HepG2 (cell line): ENCODE results near the gene KIF3A. TPM values are rescaled to one million over a fixed set of nuclear protein-coding genes. Genes with fewer than 3 reads are reported as not detected.
A peak's percentile ranks its signal among the peaks of the same experiment; 100 is the strongest.

Experiments used
- AFF4 ChIP-seq: sonication (generic); formaldehyde crosslinking; IDR thresholded peaks from 2 replicates; pipeline ENCODE4 v1.4.0; 2020; ENCODE audit warnings: missing genetic modification reagents
- ATF3 ChIP-seq: sonication (generic); formaldehyde crosslinking; IDR thresholded peaks from 2 replicates; pipeline ENCODE4 v1.4.0; 2020; ENCODE audit warnings: missing genetic modification reagents
- HDAC1 ChIP-seq: sonication (generic); formaldehyde crosslinking; IDR thresholded peaks from 2 replicates; pipeline ENCODE4 v1.5.1; 2020; ENCODE audit warnings: mild to moderate bottlenecking, missing genetic modification reagents
- JUNB ChIP-seq: sonication (generic); formaldehyde crosslinking; IDR thresholded peaks from 2 replicates; pipeline ENCODE4 v1.8.0; 2022; ENCODE audit warnings: missing genetic modification reagents, mild to moderate bottlenecking, borderline replicate concordance
- KMT2B ChIP-seq: IDR thresholded peaks from 2 replicates; pipeline ENCODE4 v1.6.1; 2016; ENCODE audit warnings: missing genetic modification reagents, missing compliant biosample characterization
- MXI1 ChIP-seq: IDR thresholded peaks from 3 replicates; pipeline ENCODE4 v1.6.1; 2012; ENCODE audit warnings: low read depth, low read length, inconsistent platforms, borderline replicate concordance
- NCOA2 ChIP-seq: sonication (generic); formaldehyde crosslinking; IDR thresholded peaks from 2 replicates; pipeline ENCODE4 v1.8.0; 2022; ENCODE audit warnings: inconsistent platforms
- PBX2 ChIP-seq: IDR thresholded peaks from 2 replicates; pipeline ENCODE4 v1.6.1; 2016; ENCODE audit warnings: control low read depth
- SMARCE1 ChIP-seq: fragments of 450-650 bp; IDR thresholded peaks from 2 replicates; pipeline ENCODE4 v1.6.1; 2017; ENCODE audit warnings: borderline replicate concordance
- SMYD3 ChIP-seq: sonication (generic); formaldehyde crosslinking; IDR thresholded peaks from 2 replicates; pipeline ENCODE4 v1.8.1; 2023; ENCODE audit warnings: mild to moderate bottlenecking, missing genetic modification reagents
- SRSF9 ChIP-seq: fragments of 200-400 bp; formaldehyde crosslinking; IDR thresholded peaks from 2 replicates; pipeline ENCODE4 v1.6.1; 2018; ENCODE audit warnings: borderline replicate concordance, mild to moderate bottlenecking, low read depth, low read length; ENCODE audit not compliant: insufficient read depth, poor library complexity, severe bottlenecking
- ZBTB44 ChIP-seq: sonication (generic); formaldehyde crosslinking; IDR thresholded peaks from 2 replicates; pipeline ENCODE4 v1.4.0; 2020; ENCODE audit warnings: missing genetic modification reagents
- ZC3H13 ChIP-seq: sonication (generic); formaldehyde crosslinking; IDR thresholded peaks from 2 replicates; pipeline ENCODE4 v1.8.1; 2023; ENCODE audit warnings: mild to moderate bottlenecking, missing genetic modification reagents, moderate library complexity
- ZNF530 ChIP-seq: sonication (generic); formaldehyde crosslinking; IDR thresholded peaks from 2 replicates; pipeline ENCODE4 v1.5.0; 2020; ENCODE audit warnings: low read depth, mild to moderate bottlenecking, missing genetic modification reagents
- ZNF646 ChIP-seq: sonication (generic); formaldehyde crosslinking; IDR thresholded peaks from 2 replicates; pipeline ENCODE4 v1.9.0; 2021; ENCODE audit warnings: mild to moderate bottlenecking, missing genetic modification reagents
- polyA plus RNA-seq, 8 experiments: library from polyadenylated mRNA; depleted of rRNA in 3 of 8; stranded (reverse) in 7 of 8; unstranded in 1 of 8; fragments of >200 nt; fragmentation: Illumina TruSeq in 4 of 8; extraction: Trizol in 4 of 8; gene quantifications; 2 replicates each; pipeline versions ENCODE4 v1.2.1 to v1.2.3, GENCODE V29; 2011 to 2016; ENCODE audit warnings: low read depth in 4 of 8, missing spikeins in 1 of 8, mixed read lengths in 1 of 8; ENCODE audit not compliant: insufficient read depth in 1 of 8
- total RNA-seq, 5 experiments: library from RNA; depleted of rRNA; stranded (reverse); fragments of >200 nt; fragmentation: Illumina TruSeq; extraction: Trizol; gene quantifications; 2 replicates each; pipeline ENCODE4 v1.2.3, GENCODE V29; 2016; ENCODE audit warnings: low read depth in 1 of 5

Gene KIF3A
- total and polyA plus RNA-seq, 2 of the 13 experiments (the other 11 are each of a cell fraction or from before 2014, with no cell fraction given) = 2.3 to 8.4 TPM

- TF ChIP-seq ZNF646 (CRISPR knock-in tag) (no peak), SMYD3 (CRISPR knock-in tag) (no peak), ZC3H13 (no peak), MXI1 (peak; percentile 26; the same call in 1 of the 3 replicates), ZNF530 (no peak), AFF4 (CRISPR knock-in tag) (no peak), KMT2B (CRISPR knock-in tag) (no peak), PBX2 (CRISPR knock-in tag) (peak; percentile 52; the same call in 1 of the 2 replicates), SMARCE1 (no peak), ZBTB44 (CRISPR knock-in tag) (no peak), HDAC1 (CRISPR knock-in tag) (peak; percentile 32; the same call in 1 of the 2 replicates), SRSF9 (no peak), NCOA2 (CRISPR knock-in tag) (no peak), ATF3 (CRISPR knock-in tag) (no peak), JUNB (no peak)
Observed at GRCh38 chr5:132662925-132663770, 74.2 kb downstream of the KIF3A start (continued).
